Endothelial cell of umbilical vein (primary cell): ENCODE measurements around the gene TOMM5. TPM values are rescaled to one million over a fixed set of nuclear protein-coding genes. Genes with fewer than 3 reads are reported as not detected.

ENCODE experiments used
- BruUV-seq: library from RNA; stranded (reverse); fragments of 400-500 nt; replicated peaks from 2 replicates; lab custom pipeline; 2021; lab: Mats Ljungman, UMichigan
- CTCF ChIA-PET: fragments of 300-600, 350-600 bp; sonication (Branson Sonifier 250); formaldehyde crosslinking; loops from one replicate; lab custom pipeline; 2021; ENCODE audit warnings: antibody characterized with exemption, inconsistent platforms; lab: Charles Lee
- POLR2A ChIA-PET: fragments of 300-600, 350-600 bp; sonication (Branson Sonifier 250); formaldehyde crosslinking; loops from one replicate; lab custom pipeline; 2021; ENCODE audit warnings: antibody characterized with exemption, inconsistent platforms; lab: Charles Lee
- DNase-seq: peaks from one replicate; pipeline ENCODE4 v3.0.0-alpha.2; 2011; ENCODE audit warnings: low read depth, low spot score
- FAIRE-seq: peaks from 2 replicates; lab custom pipeline; 2011; peaks lifted over from hg19 to GRCh38; lab: Jason Lieb, UNC
- H2AFZ ChIP-seq: 2 replicates; pipeline ENCODE4 v1.6.0; 2012; ENCODE audit warnings: low read depth, low read length, control low read depth, inconsistent platforms
- H3K27ac ChIP-seq: 2 replicates; pipeline ENCODE4 v1.5.1; 2011; ENCODE audit warnings: low read depth, mild to moderate bottlenecking, control low read depth, low read length, moderate library complexity; ENCODE audit not compliant: insufficient read depth
- H3K27me3 ChIP-seq, 2 experiments: 2 replicates each; pipeline versions ENCODE4 v1.6.0 to v1.6.1; 2011; ENCODE audit warnings: low read length in 2 of 2, mixed read lengths in 1 of 2; ENCODE audit not compliant: control insufficient read depth in 2 of 2, insufficient read depth in 2 of 2
- H3K36me3 ChIP-seq, 2 experiments: 2 replicates in 1 of 2; 3 replicates in 1 of 2; pipeline ENCODE4 v1.5.1; 2011; ENCODE audit warnings: low read length in 2 of 2, mild to moderate bottlenecking in 1 of 2, moderate library complexity in 1 of 2; ENCODE audit not compliant: control insufficient read depth in 2 of 2, insufficient read depth in 2 of 2; ENCODE audit errors: extremely low read depth in 1 of 2
- H3K4me1 ChIP-seq: 3 replicates; pipeline ENCODE4 v1.5.1; 2011; ENCODE audit warnings: mild to moderate bottlenecking, low read length; ENCODE audit not compliant: control insufficient read depth, insufficient read depth; ENCODE audit errors: extremely low read depth
- H3K4me2 ChIP-seq: 2 replicates; pipeline ENCODE4 v1.6.1; 2011; ENCODE audit warnings: low read length, control low read depth, mixed read lengths; ENCODE audit not compliant: insufficient read depth
- H3K4me3 ChIP-seq, 3 experiments: fragments of 200-600 bp in 1 of 3; sonication (generic), shearing (Covaris generic) in 1 of 3; replicated peaks in 1 of 3; 2 replicates each; pipeline ENCODE4 v1.5.1; 2011 to 2016; ENCODE audit warnings: control low read depth in 3 of 3, low read length in 3 of 3, mild to moderate bottlenecking in 2 of 3, inconsistent platforms in 1 of 3, low read depth in 1 of 3, moderate library complexity in 1 of 3; ENCODE audit not compliant: insufficient read depth in 1 of 3
- H3K79me2 ChIP-seq: 2 replicates; pipeline ENCODE4 v1.6.0; 2012; ENCODE audit warnings: low read length, inconsistent platforms; ENCODE audit not compliant: control insufficient read depth, insufficient read depth
- H3K9ac ChIP-seq: replicated peaks from 2 replicates; pipeline ENCODE3; 2011; ENCODE audit warnings: low read length, control low read depth; ENCODE audit not compliant: insufficient read depth; ENCODE audit errors: extremely low read depth
- H3K9me1 ChIP-seq: replicated peaks from 3 replicates; pipeline ENCODE4 v1.6.0; 2011; ENCODE audit warnings: mild to moderate bottlenecking, low read length; ENCODE audit not compliant: control insufficient read depth, insufficient read depth; ENCODE audit errors: extremely low read depth
- H3K9me3 ChIP-seq: replicated peaks from 2 replicates; pipeline ENCODE4 v1.5.1; 2012; ENCODE audit warnings: low read length, inconsistent platforms; ENCODE audit not compliant: control insufficient read depth, insufficient read depth
- H4K20me1 ChIP-seq: replicated peaks from 2 replicates; pipeline ENCODE3; 2011; ENCODE audit warnings: mild to moderate bottlenecking, low read length; ENCODE audit not compliant: control insufficient read depth, insufficient read depth; ENCODE audit errors: extremely low read depth
- EZH2 ChIP-seq: IDR thresholded peaks from 2 replicates; pipeline ENCODE4 v1.6.1; 2012; ENCODE audit warnings: borderline replicate concordance, low read depth, mild to moderate bottlenecking, moderate library complexity, low read length, inconsistent platforms; ENCODE audit not compliant: severe bottlenecking
- FOS ChIP-seq: IDR thresholded peaks from 2 replicates; pipeline ENCODE4 v1.6.1; 2011; ENCODE audit warnings: mild to moderate bottlenecking, low read length, moderate library complexity, borderline replicate concordance; ENCODE audit not compliant: insufficient read depth
- GATA2 ChIP-seq: IDR thresholded peaks from 2 replicates; pipeline ENCODE4 v1.7.0; 2011; ENCODE audit warnings: low read depth, mild to moderate bottlenecking, moderate library complexity, mixed read lengths, low read length; ENCODE audit not compliant: insufficient read length, insufficient read depth
- JUN ChIP-seq: IDR thresholded peaks from 2 replicates; pipeline ENCODE4 v1.6.1; 2011; ENCODE audit warnings: borderline replicate concordance, low read depth; ENCODE audit not compliant: insufficient read length, insufficient read depth
- MYC ChIP-seq: IDR thresholded peaks from one replicate; pipeline ENCODE4 v1.6.1; 2011; ENCODE audit warnings: mild to moderate bottlenecking, low read depth, low read length
- POLR2A ChIP-seq: IDR thresholded peaks from 2 replicates; pipeline ENCODE4 v1.6.1; 2012; ENCODE audit warnings: low read depth, mild to moderate bottlenecking, control low read depth, low read length
- POLR2AphosphoS5 ChIP-seq: IDR thresholded peaks from 2 replicates; pipeline ENCODE4 v1.6.1; 2012; ENCODE audit warnings: low read depth, mild to moderate bottlenecking, control low read depth, low read length, moderate library complexity; ENCODE audit not compliant: insufficient read depth
- dilution Hi-C: fragments of 300-500 bp; cut with MboI; formaldehyde crosslinking; loops from one replicate; pipeline ENCODE4 v1.15.0; 2019; ENCODE audit warnings: low sequenced_read_pairs; ENCODE audit not compliant: extremely low pct_ligation_motif_present
- intact Hi-C: fragments of 100-400 bp; cut with micrococcal nuclease; formaldehyde crosslinking; loops from one replicate; pipeline ENCODE4 v1.10.0; 2022
- polyA plus RNA-seq, 4 experiments: library from polyadenylated mRNA; depleted of rRNA in 3 of 4; stranded (reverse) in 3 of 4; unstranded in 1 of 4; fragments of >200 nt; gene quantifications; 2 replicates each; pipeline versions ENCODE4 v1.2.1 to v1.2.3, GENCODE V29; 2011 to 2012; ENCODE audit warnings: missing spikeins in 1 of 4
- total RNA-seq: library from RNA; stranded (reverse); gene quantifications from 2 replicates; pipeline ENCODE4 v1.2.3, GENCODE V29; 2021
- TF ChIP-seq, protein P1 (sequence below), 2 donors: IDR thresholded peaks; 1 replicate in 1 of 2; 2 replicates in 1 of 2; pipeline ENCODE4 v1.5.1; 2011; ENCODE audit warnings: low read length in 2 of 2, mild to moderate bottlenecking in 2 of 2, moderate library complexity in 2 of 2, control low read depth in 1 of 2, inconsistent platforms in 1 of 2, low read depth in 1 of 2; ENCODE audit not compliant: insufficient read depth in 1 of 2; ENCODE audit errors: extremely low read depth in 1 of 2
- TF ChIP-seq, protein P2 (sequence below): IDR thresholded peaks from 2 replicates; pipeline ENCODE4 v1.6.1; 2011; ENCODE audit not compliant: insufficient read depth, insufficient read length

TOMM5 gene
- total and polyA plus RNA-seq, 2 donors (not counting 3 experiments of a cell fraction or from before 2014, with no cell fraction given) = 122 to 147 TPM

DNA sequence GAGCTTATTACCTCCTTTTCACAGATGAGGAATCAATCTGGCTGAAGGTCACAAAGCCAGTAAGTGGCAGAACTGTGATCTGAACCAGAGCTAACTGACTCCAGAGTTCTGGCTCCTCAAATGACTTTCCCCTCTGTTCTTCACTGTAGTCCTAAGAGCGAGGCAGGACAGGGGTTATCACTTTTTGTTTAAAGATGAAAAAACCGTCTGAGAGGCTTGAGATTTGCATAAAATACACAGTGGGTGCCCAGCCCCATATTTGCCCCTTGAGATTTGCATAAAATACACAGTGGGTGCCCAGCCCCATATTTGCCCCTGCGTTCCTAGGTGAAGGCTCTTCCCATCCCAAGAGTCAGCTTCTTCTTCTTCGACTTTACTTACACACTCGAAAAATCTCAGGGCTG is 16.9 kb downstream of the TOMM5 start:
- intact Hi-C loops = loop anchor here (2.0 kb wide), 1 partner anchor 93 kb away; no protein-coding TSS in a partner anchor
- peak; percentile 40 for FAIRE-seq

More for the DNA sequence above, 16.9 kb downstream of the TOMM5 start:
- peak overlapping the region; percentile 88 for H3K4me2 ChIP-seq
- H4K20me1 ChIP-seq = peaks cover 2% of the 10 kb centered on the region
- H3K4me3 ChIP-seq = peak overlapping the region; percentile 68 to 85 (median 70)
- peak overlapping the region; percentile 43 for H3K27ac ChIP-seq
- peak overlapping the region; percentile 98 for H2AFZ ChIP-seq
- H3K79me2 ChIP-seq = peaks cover 7% of the 10 kb centered on the region
- ChIA-PET POLR2A (interaction anchor here (1.4 kb wide), 1 partner anchor 17 kb away, joined by 8 read pairs; the partner anchor contains the start of gene TOMM5), CTCF (interaction anchor here (1.3 to 3.9 kb wide), 3 partner anchors 10 to 17 kb away, joined by 3 to 17 read pairs (median 7); partner anchors contain the start of gene TOMM5)
- no peaks in the 10 kb centered on the region for H3K9me1 ChIP-seq
- TF ChIP-seq JUN = no peak
- TF ChIP-seq GATA2 = no peak
- TF ChIP-seq POLR2A = no peak
- TF ChIP-seq, protein P1, sequence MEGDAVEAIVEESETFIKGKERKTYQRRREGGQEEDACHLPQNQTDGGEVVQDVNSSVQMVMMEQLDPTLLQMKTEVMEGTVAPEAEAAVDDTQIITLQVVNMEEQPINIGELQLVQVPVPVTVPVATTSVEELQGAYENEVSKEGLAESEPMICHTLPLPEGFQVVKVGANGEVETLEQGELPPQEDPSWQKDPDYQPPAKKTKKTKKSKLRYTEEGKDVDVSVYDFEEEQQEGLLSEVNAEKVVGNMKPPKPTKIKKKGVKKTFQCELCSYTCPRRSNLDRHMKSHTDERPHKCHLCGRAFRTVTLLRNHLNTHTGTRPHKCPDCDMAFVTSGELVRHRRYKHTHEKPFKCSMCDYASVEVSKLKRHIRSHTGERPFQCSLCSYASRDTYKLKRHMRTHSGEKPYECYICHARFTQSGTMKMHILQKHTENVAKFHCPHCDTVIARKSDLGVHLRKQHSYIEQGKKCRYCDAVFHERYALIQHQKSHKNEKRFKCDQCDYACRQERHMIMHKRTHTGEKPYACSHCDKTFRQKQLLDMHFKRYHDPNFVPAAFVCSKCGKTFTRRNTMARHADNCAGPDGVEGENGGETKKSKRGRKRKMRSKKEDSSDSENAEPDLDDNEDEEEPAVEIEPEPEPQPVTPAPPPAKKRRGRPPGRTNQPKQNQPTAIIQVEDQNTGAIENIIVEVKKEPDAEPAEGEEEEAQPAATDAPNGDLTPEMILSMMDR (IDR thresholded peaks at IDR 0.05; ENCODE audit: extremely low read depth in 1 of 2, insufficient read depth in 1 of 2, low read depth in 1 of 2, low read length in 2 of 2) = no peak
- no peak for TF ChIP-seq EZH2
- no peak for TF ChIP-seq FOS
- no peak for TF ChIP-seq MYC
- TF ChIP-seq, protein P2, sequence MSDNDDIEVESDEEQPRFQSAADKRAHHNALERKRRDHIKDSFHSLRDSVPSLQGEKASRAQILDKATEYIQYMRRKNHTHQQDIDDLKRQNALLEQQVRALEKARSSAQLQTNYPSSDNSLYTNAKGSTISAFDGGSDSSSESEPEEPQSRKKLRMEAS = no peak
- no peak for TF ChIP-seq POLR2AphosphoS5
- H3K4me1 ChIP-seq = peaks cover 21% of the 10 kb centered on the region
- DNase-seq = peak; percentile 20
- H3K27me3 ChIP-seq = no peaks in the 10 kb centered on the region
- dilution Hi-C loops = no loop called here
- peaks cover 0 to 2% of the 10 kb centered on the region in 2 experiments for H3K36me3 ChIP-seq
- H3K9me3 ChIP-seq = no peaks in the 10 kb centered on the region
- no TSS peak for BruUV-seq
- H3K9ac ChIP-seq = peak overlapping the region; percentile 86
